H1 (cell line): ENCODE measurements around the gene NR3C1. TPM values are rescaled to one million over a fixed set of nuclear protein-coding genes. Genes with fewer than 3 reads are reported as not detected.

Experiments used
- CTCF ChIA-PET: fragments of 300-600 bp; sonication (Branson Sonifier 250); formaldehyde crosslinking; loops from one replicate; lab custom pipeline; 2021; ENCODE audit not compliant: partially characterized antibody; lab: Charles Lee
- POLR2A ChIA-PET: fragments of 300-600 bp; sonication (Branson Sonifier 250); formaldehyde crosslinking; loops from one replicate; lab custom pipeline; 2021; ENCODE audit warnings: inconsistent platforms; ENCODE audit not compliant: partially characterized antibody; lab: Charles Lee
- DNase-seq, 2 experiments: peaks; one replicate each; pipeline versions ENCODE4 v3.0.0 to v3.0.0-alpha.2; 2010 to 2022; ENCODE audit warnings: low spot score in 2 of 2, low read depth in 1 of 2, mixed read lengths in 1 of 2
- FAIRE-seq: peaks from 2 replicates; lab custom pipeline; 2011; peaks lifted over from hg19 to GRCh38; lab: Jason Lieb, UNC
- H2AFZ ChIP-seq: 2 replicates; pipeline ENCODE4 v1.8.1; 2012; ENCODE audit warnings: low read length, inconsistent platforms
- H2AK5ac ChIP-seq: 2 replicates; pipeline ENCODE4 v1.6.1; 2013; ENCODE audit warnings: low read depth, low read length
- H2BK120ac ChIP-seq: replicated peaks from 2 replicates; pipeline ENCODE3; 2013; ENCODE audit warnings: low read depth, low read length, inconsistent platforms
- H2BK12ac ChIP-seq: 2 replicates; pipeline ENCODE4 v1.6.1; 2013; ENCODE audit warnings: low read depth, low read length
- H2BK15ac ChIP-seq: 2 replicates; pipeline ENCODE4 v1.6.1; 2013; ENCODE audit warnings: low read length
- H2BK20ac ChIP-seq: 2 replicates; pipeline ENCODE4 v1.6.1; 2013; ENCODE audit warnings: low read length
- H2BK5ac ChIP-seq: 2 replicates; pipeline ENCODE4 v1.6.1; 2013; ENCODE audit warnings: low read depth, low read length
- H3K14ac ChIP-seq: 2 replicates; pipeline ENCODE4 v1.6.1; 2013; ENCODE audit warnings: inconsistent platforms; ENCODE audit not compliant: insufficient read length
- H3K18ac ChIP-seq: 2 replicates; pipeline ENCODE4 v1.6.1; 2013; ENCODE audit warnings: low read length; ENCODE audit errors: extremely low read depth
- H3K23ac ChIP-seq: 2 replicates; pipeline ENCODE4 v1.6.1; 2013; ENCODE audit warnings: inconsistent platforms; ENCODE audit not compliant: insufficient read length
- H3K23me2 ChIP-seq: 2 replicates; pipeline ENCODE4 v1.6.1; 2013; ENCODE audit warnings: low read depth, low read length
- H3K27ac ChIP-seq: 2 replicates; pipeline ENCODE4 v1.6.1; 2011; ENCODE audit warnings: low read depth, low read length, inconsistent platforms
- H3K27me3 ChIP-seq, 4 experiments: replicated peaks in 1 of 4; 1 replicate in 1 of 4; 2 replicates in 3 of 4; pipeline versions ENCODE4 v1.6.1 to v1.8.1; 2011 to 2013; ENCODE audit warnings: low read length in 3 of 4, mild to moderate bottlenecking in 3 of 4, inconsistent platforms in 2 of 4, mixed read lengths in 2 of 4, moderate library complexity in 1 of 4; ENCODE audit not compliant: control insufficient read depth in 3 of 4, insufficient read depth in 3 of 4; ENCODE audit errors: extremely low read depth in 1 of 4
- H3K36me3 ChIP-seq, 4 experiments: 2 replicates each; pipeline versions ENCODE4 v1.6.1 to v1.8.1; 2011 to 2013; ENCODE audit warnings: mild to moderate bottlenecking in 4 of 4, low read length in 3 of 4, moderate library complexity in 2 of 4, control low read depth in 1 of 4, inconsistent platforms in 1 of 4; ENCODE audit not compliant: insufficient read depth in 4 of 4, control insufficient read depth in 2 of 4
- H3K4ac ChIP-seq: replicated peaks from 2 replicates; pipeline ENCODE3; 2013; ENCODE audit warnings: low read length, low read depth, mixed read lengths, inconsistent platforms; ENCODE audit not compliant: insufficient read length
- H3K4me1 ChIP-seq, 4 experiments: replicated peaks in 1 of 4; 1 replicate in 1 of 4; 2 replicates in 3 of 4; pipeline versions ENCODE4 v1.6.1 to v1.8.1; 2011 to 2013; ENCODE audit warnings: low read length in 3 of 4, inconsistent platforms in 2 of 4, mixed read lengths in 1 of 4; ENCODE audit not compliant: insufficient read depth in 4 of 4, control insufficient read depth in 3 of 4
- H3K4me2 ChIP-seq, 2 experiments: 2 replicates each; pipeline versions ENCODE4 v1.6.1 to v1.8.1; 2011 to 2013; ENCODE audit warnings: low read depth in 2 of 2, low read length in 2 of 2, control low read depth in 1 of 2, inconsistent platforms in 1 of 2, mild to moderate bottlenecking in 1 of 2; ENCODE audit not compliant: insufficient read depth in 1 of 2
- H3K4me3 ChIP-seq, 4 experiments: fragments of 200-600, 300-600 bp in 1 of 4; sonication (generic), shearing (Covaris generic), sonication (Bioruptor Twin) in 1 of 4; 2 replicates each; pipeline versions ENCODE4 v1.5.1 to v1.8.1; 2011 to 2016; ENCODE audit warnings: low read length in 4 of 4, low read depth in 3 of 4, control low read depth in 2 of 4, inconsistent platforms in 2 of 4, mild to moderate bottlenecking in 2 of 4, mixed read lengths in 1 of 4, moderate library complexity in 1 of 4; ENCODE audit not compliant: insufficient read depth in 2 of 4; ENCODE audit errors: extremely low read depth in 1 of 4
- H3K56ac ChIP-seq: replicated peaks from 2 replicates; pipeline ENCODE3; 2013; ENCODE audit warnings: low read depth, mild to moderate bottlenecking, mixed read lengths, low read length, inconsistent platforms; ENCODE audit not compliant: insufficient read length
- H3K79me1 ChIP-seq: 2 replicates; pipeline ENCODE4 v1.6.1; 2013; ENCODE audit warnings: low read depth, low read length, control low read depth
- H3K79me2 ChIP-seq, 2 experiments: 2 replicates each; pipeline versions ENCODE4 v1.6.1 to v1.8.1; 2012 to 2013; ENCODE audit warnings: low read length in 2 of 2, mild to moderate bottlenecking in 2 of 2, inconsistent platforms in 1 of 2; ENCODE audit not compliant: insufficient read depth in 2 of 2, control insufficient read depth in 1 of 2
- H3K9ac ChIP-seq, 4 experiments: replicated peaks in 1 of 4; 1 replicate in 1 of 4; 2 replicates in 3 of 4; pipeline versions ENCODE4 v1.6.1 to v1.8.1; 2011 to 2013; ENCODE audit warnings: low read depth in 3 of 4, low read length in 3 of 4, control low read depth in 2 of 4, mild to moderate bottlenecking in 2 of 4, moderate library complexity in 2 of 4, inconsistent platforms in 1 of 4; ENCODE audit errors: extremely low read depth in 1 of 4
- H3K9me3 ChIP-seq, 2 experiments: 2 replicates each; pipeline versions ENCODE4 v1.6.1 to v1.8.1; 2012 to 2013; ENCODE audit warnings: mild to moderate bottlenecking in 2 of 2, moderate library complexity in 2 of 2, control low read depth in 1 of 2, inconsistent platforms in 1 of 2, low read depth in 1 of 2, low read length in 1 of 2, mixed read lengths in 1 of 2; ENCODE audit not compliant: insufficient read depth in 2 of 2
- H4K20me1 ChIP-seq, 2 experiments: replicated peaks in 1 of 2; 2 replicates each; pipeline versions ENCODE3 to v1.8.1; 2011 to 2013; ENCODE audit warnings: inconsistent platforms in 2 of 2, low read length in 2 of 2, mild to moderate bottlenecking in 1 of 2; ENCODE audit not compliant: insufficient read depth in 2 of 2, control insufficient read depth in 1 of 2
- H4K5ac ChIP-seq: 2 replicates; pipeline ENCODE4 v1.6.1; 2013; ENCODE audit warnings: low read length, low read depth, mixed read lengths, inconsistent platforms; ENCODE audit not compliant: insufficient read length
- H4K8ac ChIP-seq: 2 replicates; pipeline ENCODE4 v1.8.0; 2013; ENCODE audit warnings: mild to moderate bottlenecking, moderate library complexity, low read length, inconsistent platforms; ENCODE audit not compliant: insufficient read depth; ENCODE audit errors: extremely low read depth
- H4K91ac ChIP-seq: replicated peaks from 2 replicates; pipeline ENCODE3; 2013; ENCODE audit warnings: low read length, mixed read lengths, inconsistent platforms; ENCODE audit not compliant: insufficient read length
- ATF2 ChIP-seq: IDR thresholded peaks from 2 replicates; pipeline ENCODE4 v1.6.1; 2012; ENCODE audit warnings: low read length, inconsistent platforms
- CBX8 ChIP-seq: fragments of 300-800, 300-1000 bp; sonication (generic); IDR thresholded peaks from 2 replicates; pipeline ENCODE4 v1.7.1; 2016; ENCODE audit warnings: low read depth, low read length, borderline replicate concordance
- EP300 ChIP-seq, 2 experiments: IDR thresholded peaks; 1 replicate in 1 of 2; 2 replicates in 1 of 2; pipeline ENCODE4 v1.6.1; 2011 to 2012; ENCODE audit warnings: low read depth in 2 of 2, low read length in 2 of 2, mild to moderate bottlenecking in 2 of 2, borderline replicate concordance in 1 of 2, inconsistent platforms in 1 of 2, moderate library complexity in 1 of 2
- JUN ChIP-seq: IDR thresholded peaks from 2 replicates; pipeline ENCODE4 v1.6.1; 2011; ENCODE audit warnings: low read depth, mild to moderate bottlenecking, improper control_type of control experiment, low read length
- PHF8 ChIP-seq: fragments of 200-600 bp; sonication (generic); conservative IDR thresholded peaks from 2 replicates; pipeline ENCODE4 v1.7.1; 2012; ENCODE audit warnings: low read depth, mild to moderate bottlenecking, inconsistent platforms, low read length, moderate library complexity
- POLR2A ChIP-seq, 2 experiments: IDR thresholded peaks; 1 replicate in 1 of 2; 2 replicates in 1 of 2; pipeline ENCODE4 v1.6.1; 2011; ENCODE audit warnings: low read depth in 2 of 2, low read length in 2 of 2, mild to moderate bottlenecking in 2 of 2; ENCODE audit errors: control extremely low read depth in 1 of 2
- POLR2AphosphoS5 ChIP-seq: IDR thresholded peaks from 2 replicates; pipeline ENCODE4 v1.6.1; 2011; ENCODE audit warnings: low read depth, low read length
- SIRT6 ChIP-seq: IDR thresholded peaks from one replicate; pipeline ENCODE4 v1.7.1; 2012; ENCODE audit warnings: low read length, inconsistent platforms
- SRF ChIP-seq: IDR thresholded peaks from 2 replicates; pipeline ENCODE4 v1.6.1; 2011; ENCODE audit warnings: mild to moderate bottlenecking, low read depth, low read length, moderate library complexity
- WGBS, 2 experiments: shearing (Covaris generic) in 1 of 2; methylation state at CpG; one replicate each; pipeline versions ENCODE4 v1.1.6 to v1.1.7; 2013 to 2015; ENCODE audit warnings: low lambda C conversion rate in 2 of 2, mixed read lengths in 2 of 2, inconsistent platforms in 1 of 2, low coverage in 1 of 2, missing lambda C conversion rate in 1 of 2; ENCODE audit not compliant: insufficient replicate concordance in 2 of 2, insufficient coverage in 1 of 2, insufficient read length in 1 of 2; ENCODE audit errors: extremely low coverage in 1 of 2, missing lambda C conversion rate in 1 of 2; 5-methylcytosine and 5-hydroxymethylcytosine counted together
- polyA plus RNA-seq, 7 experiments: library from polyadenylated mRNA; depleted of rRNA in 3 of 7; stranded (reverse) in 5 of 7; unstranded in 2 of 7; fragments of >200 nt in 5 of 7; fragments of 200-250 nt in 2 of 7; gene quantifications; 1 replicate in 5 of 7; 2 replicates in 1 of 7; 4 replicates in 1 of 7; pipeline versions ENCODE4 v1.2.1 to v1.2.3, GENCODE V29; 2011 to 2013; ENCODE audit warnings: missing spikeins in 2 of 7, mixed read lengths in 2 of 7
- total RNA-seq: library from RNA; stranded (reverse); fragmentation: NEBNext Ultra II Directional; extraction: Animal tissue kit (Norgen Biotek cat#: 25700); gene quantifications from 2 replicates; pipeline ENCODE4 v1.2.1, GENCODE V29; 2021

Gene NR3C1
- total and polyA plus RNA-seq, 2 of the 8 experiments (the other 6 are each of a cell fraction or from before 2014, with no cell fraction given): 1.7 to 5.4 TPM

- peaks cover 0 to 11% (median 5%) of the 10 kb centered on the region in 4 experiments; a peak in 5 of 7 replicates for H3K4me1 ChIP-seq
- H2BK120ac ChIP-seq: no peak overlapping the region
- H3K18ac ChIP-seq: no peak overlapping the region
- DNase-seq (no peak), FAIRE-seq (no peak)
- no peak overlapping the region for H2BK5ac ChIP-seq
- no peak overlapping the region for H4K5ac ChIP-seq
- no peak overlapping the region for H3K27ac ChIP-seq
- no peak overlapping the region for H3K4ac ChIP-seq
- no peak overlapping the region for H2BK20ac ChIP-seq
- WGBS, 2 experiments: 79% methylated on average over 2 of the region's 2 CpGs; no CpG with 5 or more reads in 1 of the 2 experiments
- H3K36me3 ChIP-seq: no peaks in the 10 kb centered on the region
- H3K79me1 ChIP-seq: no peaks in the 10 kb centered on the region
- no peak overlapping the region for H2BK15ac ChIP-seq
- ChIA-PET POLR2A (no interaction called here), CTCF (interaction anchor here (0.9 kb wide), 1 partner anchor 108 kb away, joined by 3 read pairs; no protein-coding TSS in a partner anchor)
- H3K23ac ChIP-seq: no peak overlapping the region
- no peak overlapping the region for H2AK5ac ChIP-seq
- no peaks in the 10 kb centered on the region for H3K23me2 ChIP-seq
- no peaks in the 10 kb centered on the region; a peak in 1 of 7 replicates for H3K27me3 ChIP-seq
- H3K9ac ChIP-seq: no peak overlapping the region
- no peak overlapping the region for H3K4me3 ChIP-seq
- H4K91ac ChIP-seq: no peak overlapping the region
- no peak overlapping the region for H4K8ac ChIP-seq
- H4K20me1 ChIP-seq: no peaks in the 10 kb centered on the region
- peaks cover 0 to 27% of the 10 kb centered on the region in 2 experiments; a peak in 2 of 4 replicates for H3K79me2 ChIP-seq
- H3K14ac ChIP-seq: no peak overlapping the region
- no peak overlapping the region for H2AFZ ChIP-seq
- no peak overlapping the region for H2BK12ac ChIP-seq
- TF ChIP-seq ATF2: no peak
- no peak for TF ChIP-seq POLR2AphosphoS5
- no peak for TF ChIP-seq POLR2A (IDR thresholded peaks at IDR 0.05; ENCODE audit: control extremely low read depth in 1 of 2, low read depth in 2 of 2, low read length in 2 of 2)
- TF ChIP-seq JUN: no peak
- no peak for TF ChIP-seq CBX8
- no peak for TF ChIP-seq SIRT6
- no peak for TF ChIP-seq EP300 (IDR thresholded peaks at IDR 0.05; ENCODE audit: borderline replicate concordance in 1 of 2, low read depth in 2 of 2, low read length in 2 of 2)
- no peak for TF ChIP-seq SRF
- no peak for TF ChIP-seq PHF8
- H3K9me3 ChIP-seq: no peaks in the 10 kb centered on the region
- no peak overlapping the region for H3K4me2 ChIP-seq
- H3K56ac ChIP-seq: no peak overlapping the region
Measured at GRCh38 chr5:143395638-143396352, 7.7 kb downstream of the NR3C1 start.
